Measurements from ENCODE around the gene PPFIBP1. TPM values are rescaled to one million over a fixed set of nuclear protein-coding genes. Genes with fewer than 3 reads are reported as not detected.

Gene PPFIBP1
- total and polyA plus RNA-seq, 7 donors = 5.9 to 63.1 (median 28.3) TPM

DNA sequence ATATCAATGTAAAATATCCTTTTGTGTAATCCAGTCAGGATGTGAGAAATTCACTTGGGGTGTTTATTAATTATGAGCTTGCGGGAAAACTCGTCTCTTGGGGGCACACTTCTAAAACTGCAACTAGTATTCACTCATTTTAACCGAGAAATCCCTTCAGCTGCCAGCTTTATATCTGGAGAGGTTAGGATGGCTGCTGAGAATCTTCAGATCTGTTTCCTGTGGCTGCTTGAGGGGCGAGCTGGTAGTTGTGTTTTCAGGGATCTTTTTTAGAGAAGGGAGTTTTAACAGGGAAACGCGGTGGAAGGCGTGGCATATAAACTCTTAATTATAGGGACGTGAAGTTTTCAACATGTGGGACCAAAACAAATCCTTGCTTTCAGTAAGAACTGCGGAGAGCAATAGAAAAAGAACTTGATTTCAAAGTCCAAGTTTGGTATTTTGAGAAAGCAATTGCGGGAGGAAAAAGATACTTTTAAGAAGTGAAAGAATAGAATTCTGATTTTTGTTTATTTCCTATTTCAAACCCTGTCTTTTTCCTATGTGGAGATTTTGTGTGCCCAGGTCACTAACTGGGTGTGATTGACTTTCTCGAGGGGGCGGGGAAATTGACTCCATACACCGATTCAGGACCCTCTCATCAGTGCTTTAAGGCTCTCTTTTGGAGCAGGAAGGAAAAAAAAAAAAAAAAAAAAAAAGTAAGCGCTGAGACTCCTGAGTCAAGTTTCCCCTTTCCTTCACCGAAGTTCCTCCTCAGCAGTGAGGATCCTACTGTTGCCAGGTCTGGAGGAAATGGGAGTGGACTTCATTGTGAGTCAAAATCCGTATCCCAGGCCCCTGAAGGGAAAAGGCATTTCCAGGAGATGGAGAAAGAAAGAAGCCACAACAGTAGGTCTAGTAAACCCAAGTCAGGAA is 1.1 kb downstream of the PPFIBP1 start:
- H3K9me3 ChIP-seq = no peaks in the 10 kb centered on the region
- ATAC-seq (peak in 1 of 4 donors; percentile 18), DNase-seq (no peak)
- intact Hi-C loops (cut with DNase I) = loop anchor here (5.0 to 10.0 kb wide), 4 partner anchors 37 to 127 kb away; no protein-coding TSS in a partner anchor
- peak overlapping the region; percentile 94 for H3K4me3 ChIP-seq
- peaks cover 8% of the 10 kb centered on the region for H3K4me1 ChIP-seq
- WGBS, 3 donors = 2 to 8% (median 4%) methylated on average over 16 of the region's 16 CpGs
- TF ChIP-seq, protein P1, sequence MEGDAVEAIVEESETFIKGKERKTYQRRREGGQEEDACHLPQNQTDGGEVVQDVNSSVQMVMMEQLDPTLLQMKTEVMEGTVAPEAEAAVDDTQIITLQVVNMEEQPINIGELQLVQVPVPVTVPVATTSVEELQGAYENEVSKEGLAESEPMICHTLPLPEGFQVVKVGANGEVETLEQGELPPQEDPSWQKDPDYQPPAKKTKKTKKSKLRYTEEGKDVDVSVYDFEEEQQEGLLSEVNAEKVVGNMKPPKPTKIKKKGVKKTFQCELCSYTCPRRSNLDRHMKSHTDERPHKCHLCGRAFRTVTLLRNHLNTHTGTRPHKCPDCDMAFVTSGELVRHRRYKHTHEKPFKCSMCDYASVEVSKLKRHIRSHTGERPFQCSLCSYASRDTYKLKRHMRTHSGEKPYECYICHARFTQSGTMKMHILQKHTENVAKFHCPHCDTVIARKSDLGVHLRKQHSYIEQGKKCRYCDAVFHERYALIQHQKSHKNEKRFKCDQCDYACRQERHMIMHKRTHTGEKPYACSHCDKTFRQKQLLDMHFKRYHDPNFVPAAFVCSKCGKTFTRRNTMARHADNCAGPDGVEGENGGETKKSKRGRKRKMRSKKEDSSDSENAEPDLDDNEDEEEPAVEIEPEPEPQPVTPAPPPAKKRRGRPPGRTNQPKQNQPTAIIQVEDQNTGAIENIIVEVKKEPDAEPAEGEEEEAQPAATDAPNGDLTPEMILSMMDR (IDR thresholded peaks at IDR 0.05) = no peak
- H3K27ac ChIP-seq = peak overlapping the region; percentile 94
- no peaks in the 10 kb centered on the region for H3K36me3 ChIP-seq (ENCODE audit: insufficient read depth in 1 of 2, low read depth in 1 of 2)
- no peaks in the 10 kb centered on the region for H3K27me3 ChIP-seq (ENCODE audit: insufficient read depth in 3 of 3, low read length in 2 of 3)

DNA sequence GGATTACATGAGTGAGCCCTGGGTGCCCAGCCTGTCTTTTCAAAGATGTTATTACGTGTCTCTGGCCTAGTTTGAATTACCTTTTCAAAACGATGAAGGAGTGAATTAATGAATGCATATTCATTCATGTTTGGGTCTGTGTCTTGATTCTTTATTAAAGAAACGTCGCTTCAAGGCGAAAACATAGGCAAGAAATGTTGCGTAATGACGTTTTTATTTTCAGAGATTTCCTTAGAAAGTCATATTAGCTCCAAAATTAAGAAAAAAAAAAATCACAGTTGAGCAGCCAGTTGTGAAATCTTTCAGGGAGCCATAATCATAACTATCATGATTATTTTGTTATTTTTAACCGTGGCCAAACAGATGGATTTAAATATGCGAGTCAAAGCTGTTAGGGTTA is 3.5 kb downstream of the PPFIBP1 start:
- Histone ChIP-seq H3K9me3 (no peaks in the 10 kb centered on the region), H3K27me3 (ENCODE audit: insufficient read depth in 3 of 3, low read length in 2 of 3) (no peaks in the 10 kb centered on the region), H3K36me3 (ENCODE audit: insufficient read depth in 1 of 2, low read depth in 1 of 2) (no peaks in the 10 kb centered on the region), H3K27ac (no peak overlapping the region), H3K4me3 (no peak overlapping the region), H3K4me1 (peaks cover 19% of the 10 kb centered on the region)
- no peak for DNase-seq
- 70 to 85% (median 73%) methylated on average over 9 of the region's 9 CpGs for WGBS, 3 donors
- intact Hi-C loops (cut with DNase I) = loop anchor here (5.0 to 10.0 kb wide), 3 partner anchors 35 to 125 kb away; no protein-coding TSS in a partner anchor
- ATAC-seq = no peak
- TF ChIP-seq, protein P1 (IDR thresholded peaks at IDR 0.05) = no peak

DNA sequence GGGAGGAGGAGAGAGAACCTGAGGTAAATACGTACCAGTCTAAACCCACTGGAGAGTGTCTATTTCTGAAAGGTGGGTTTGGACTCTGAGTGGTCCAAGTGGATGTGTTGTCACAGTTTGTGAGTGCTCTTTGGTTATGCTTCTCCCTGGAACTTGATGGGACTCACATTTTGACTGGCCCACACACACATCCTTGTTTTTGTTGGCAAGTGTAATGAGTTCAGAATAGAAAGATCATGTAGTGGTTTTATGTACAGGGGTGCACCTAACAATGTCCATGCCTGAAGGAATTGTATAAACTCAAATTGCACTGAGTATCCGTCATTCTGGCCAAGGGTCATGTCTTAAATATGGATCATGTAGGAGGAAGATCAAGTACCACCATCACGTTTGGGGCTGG is 4.8 kb downstream of the PPFIBP1 start:
- DNase-seq = no peak
- intact Hi-C loops (cut with DNase I) = loop anchor here (5.0 to 10.0 kb wide), 3 partner anchors 34 to 124 kb away; no protein-coding TSS in a partner anchor
- 50 to 80% (median 60%) methylated on average over 3 of the region's 3 CpGs for WGBS, 3 donors

DNA sequence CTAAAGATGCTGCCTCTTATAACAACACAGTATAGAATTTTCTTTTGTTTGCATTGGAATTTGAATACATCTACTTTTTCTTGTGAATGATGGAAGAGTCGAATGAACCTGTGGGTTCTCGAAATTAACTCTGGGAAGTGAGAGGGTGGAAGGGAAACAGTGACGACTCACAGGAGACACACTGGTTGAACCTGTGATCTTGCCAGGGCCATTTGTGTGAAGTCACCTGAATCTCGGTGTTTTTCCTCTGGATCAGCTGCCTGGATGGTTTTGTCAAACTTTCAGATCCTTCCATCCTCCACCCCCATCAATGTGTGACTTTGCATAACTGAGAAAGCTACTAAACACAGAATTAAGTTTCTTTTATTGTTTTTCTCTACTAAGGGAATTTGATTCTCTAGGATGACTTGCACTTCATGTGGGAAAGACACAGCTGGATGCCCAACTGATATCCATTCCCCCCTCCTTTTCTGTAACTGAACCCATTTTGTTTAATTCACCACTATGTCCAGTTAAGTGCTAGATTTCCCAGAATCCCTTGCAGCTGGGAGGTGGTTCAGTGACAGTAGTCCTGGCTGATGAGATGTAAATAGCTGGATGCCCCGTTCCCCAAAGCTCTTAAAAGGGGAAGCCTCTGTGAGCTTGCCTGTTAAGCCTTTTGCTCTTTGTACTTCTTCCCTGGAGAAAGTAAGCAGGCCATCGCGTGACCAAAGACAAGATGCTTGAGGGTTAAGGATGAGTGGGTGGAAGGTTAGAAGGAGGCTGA is 6.3 kb downstream of the PPFIBP1 start:
- 72 to 87% (median 75%) methylated on average over 7 of the region's 7 CpGs for WGBS, 3 donors
- TF ChIP-seq, protein P1 (IDR thresholded peaks at IDR 0.05) = no peak
- H3K36me3 ChIP-seq (ENCODE audit: insufficient read depth in 1 of 2, low read depth in 1 of 2) = no peaks in the 10 kb centered on the region
- peaks cover 18% of the 10 kb centered on the region for H3K4me1 ChIP-seq
- H3K27ac ChIP-seq = no peak overlapping the region
- ATAC-seq (no peak), DNase-seq (no peak)
- H3K4me3 ChIP-seq = no peak overlapping the region
- no peaks in the 10 kb centered on the region for H3K9me3 ChIP-seq
- intact Hi-C loops (cut with DNase I) = no loop called here
- no peaks in the 10 kb centered on the region for H3K27me3 ChIP-seq (ENCODE audit: insufficient read depth in 3 of 3, low read length in 2 of 3)

More for the DNA sequence above, 4.8 kb downstream of the PPFIBP1 start:
- Histone ChIP-seq H3K4me1 (peaks cover 14% of the 10 kb centered on the region), H3K9me3 (no peaks in the 10 kb centered on the region), H3K27me3 (ENCODE audit: insufficient read depth in 3 of 3, low read length in 2 of 3) (no peaks in the 10 kb centered on the region), H3K27ac (no peak overlapping the region), H3K36me3 (ENCODE audit: insufficient read depth in 1 of 2, low read depth in 1 of 2) (no peaks in the 10 kb centered on the region), H3K4me3 (no peak overlapping the region)
- ATAC-seq = no peak
- TF ChIP-seq, protein P1 (IDR thresholded peaks at IDR 0.05) = no peak

All from psoas muscle (tissue), 8 donors.